GM19240 (cell line): ENCODE data around the gene OR10H5.
"Not testable (repeated sequence)": the region's sequence is repeated elsewhere in the genome, so short reads cannot be mapped to it uniquely, and the experiment has no call there.

Experiments
- DNase-seq: peaks from one replicate; pipeline ENCODE4 v3.0.0; 2011; ENCODE audit warnings: low spot score; ENCODE audit not compliant: insufficient read length

Gene OR10H5

DNA sequence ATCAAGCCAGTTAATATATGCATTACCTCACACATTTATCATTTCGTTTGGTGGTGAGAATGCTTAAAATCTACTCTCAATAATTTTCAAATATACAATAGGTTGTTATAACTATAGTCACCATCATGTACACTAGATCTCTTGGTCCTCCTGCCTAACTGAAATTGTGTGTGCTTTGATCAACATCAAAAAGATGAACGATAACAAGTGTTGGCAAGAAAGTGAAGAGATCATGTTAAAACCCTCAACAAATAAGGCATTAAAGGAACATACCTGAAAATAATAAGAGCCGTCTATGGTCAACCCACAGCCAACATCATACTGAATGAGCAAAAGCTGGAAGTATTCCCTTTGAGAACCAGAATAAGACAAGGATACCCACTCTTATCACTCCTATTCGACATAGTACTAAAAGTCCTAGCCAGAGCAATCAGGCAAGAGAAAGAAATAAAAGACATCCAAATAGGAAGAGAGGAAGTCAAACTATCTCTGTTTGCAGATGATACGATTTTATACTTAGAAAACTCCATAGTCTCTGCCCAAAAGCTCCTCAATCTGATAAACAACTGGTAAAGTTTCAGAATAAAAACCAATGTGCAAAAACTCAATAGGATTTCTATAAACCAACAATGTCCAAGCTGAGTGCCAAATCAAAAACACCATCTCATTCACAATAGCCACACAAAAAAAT lies 55.9 kb downstream of the OR10H5 start:
- no peak for DNase-seq

DNA sequence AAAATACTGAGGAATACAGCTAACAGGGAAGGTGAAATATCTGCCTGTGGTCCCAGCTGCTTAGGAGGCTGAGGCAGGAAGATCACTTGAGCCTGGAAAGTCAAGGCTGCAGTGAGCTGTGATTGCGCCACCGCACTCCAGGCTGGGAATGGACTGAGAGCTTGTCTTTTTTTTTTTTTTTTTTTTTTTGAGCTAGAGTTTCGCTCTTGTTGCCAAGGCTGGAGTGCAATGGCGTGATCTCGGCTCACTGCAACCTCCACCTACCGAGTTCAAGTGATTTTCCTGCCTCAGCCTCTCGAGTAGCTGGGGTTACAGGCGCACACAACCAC lies 56.4 kb downstream of the OR10H5 start:
- not testable (repeated sequence) for DNase-seq

DNA sequence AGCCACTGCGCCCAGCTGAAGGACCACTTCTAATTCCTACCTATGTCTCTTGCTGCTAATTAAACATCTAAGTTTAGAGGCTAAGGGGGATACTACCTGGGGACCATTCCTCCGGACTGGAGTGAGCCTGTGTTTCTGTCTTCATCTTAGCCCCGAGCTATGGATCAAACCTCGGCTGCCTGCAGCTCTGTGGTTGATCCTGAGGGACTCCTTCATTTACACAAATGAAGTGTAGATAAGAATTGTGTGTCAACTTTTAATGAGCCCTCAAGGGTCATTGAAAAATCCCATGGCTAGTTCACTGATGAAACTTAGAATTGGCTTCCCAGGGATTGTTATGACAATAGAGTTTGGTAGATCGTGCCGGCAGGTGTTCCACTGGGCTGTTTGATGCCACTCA lies 59.5 kb downstream of the OR10H5 start:
- no peak for DNase-seq

DNA sequence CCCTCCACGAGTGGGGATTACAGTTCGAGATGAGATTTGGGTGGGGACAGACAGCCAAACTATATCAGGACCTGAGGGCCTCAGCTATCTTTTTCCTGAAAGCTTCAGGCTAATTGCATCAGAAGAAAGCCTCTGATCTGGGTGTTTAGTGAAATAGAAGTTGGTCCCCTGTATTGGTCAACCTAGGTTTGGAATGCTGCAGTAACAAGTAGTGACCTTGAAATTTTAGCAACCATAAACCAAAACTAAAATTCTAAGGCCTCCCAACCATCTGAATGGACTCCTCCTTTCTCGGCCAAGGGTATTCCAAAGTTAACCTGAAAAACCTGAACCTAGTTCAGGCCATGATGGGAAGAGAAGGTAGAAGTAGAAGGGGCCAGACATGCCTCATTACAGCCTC lies 62.9 kb downstream of the OR10H5 start:
- no peak for DNase-seq
